ENCODE results near the gene SULT2A1.
A peak's percentile ranks its signal among the peaks of the same experiment; 100 is the strongest.
"Not testable (repeated sequence)": the region's sequence is repeated elsewhere in the genome, so short reads cannot be mapped to it uniquely, and the experiment has no call there.

SULT2A1 gene

GRCh38 chr19:47860602-47861297 is 25.4 kb downstream of the SULT2A1 start:
- no peak for DNase-seq

GRCh38 chr19:47859838-47860237 is 26.3 kb downstream of the SULT2A1 start:
- not testable (repeated sequence) for DNase-seq

- not testable (repeated sequence) for DNase-seq
These were observed 27.3 kb downstream of the SULT2A1 start, which contains the start of gene TPRX2 for GRCh38 chr19:47858646-47859285. Gene TPRX2, plus strand, starts transcription at chr19:47859235. Its CDS starts 12 bp downstream, at chr19:47859247.

GRCh38 chr19:47858231-47858630 is 27.9 kb downstream of the SULT2A1 start:
- not testable (repeated sequence) for DNase-seq

GRCh38 chr19:47854459-47854858 is 31.7 kb downstream of the SULT2A1 start:
- DNase-seq = no peak

- no peak for DNase-seq
These were observed 33.1 kb downstream of the SULT2A1 start for GRCh38 chr19:47853003-47853402.

GRCh38 chr19:47848823-47849473 is 37.2 kb downstream of the SULT2A1 start:
- peak; percentile 1 for DNase-seq

- DNase-seq = no peak
These were observed 37.7 kb downstream of the SULT2A1 start for GRCh38 chr19:47848425-47848822.

- no peak for DNase-seq
These were observed 43.2 kb downstream of the SULT2A1 start for GRCh38 chr19:47842941-47843340.

GRCh38 chr19:47839913-47840312 is 46.2 kb downstream of the SULT2A1 start:
- no peak for DNase-seq

- no peak for DNase-seq
These were observed 46.7 kb downstream of the SULT2A1 start for GRCh38 chr19:47839411-47839810.

- DNase-seq = no peak
These were observed 50.1 kb downstream of the SULT2A1 start for GRCh38 chr19:47836038-47836437.

GRCh38 chr19:47832723-47833122 is 53.4 kb downstream of the SULT2A1 start:
- DNase-seq = no peak

- DNase-seq = no peak
These were observed 59.3 kb downstream of the SULT2A1 start for GRCh38 chr19:47826800-47827199.

GRCh38 chr19:47824396-47824795 is 61.7 kb downstream of the SULT2A1 start:
- DNase-seq = no peak

- DNase-seq = no peak
These were observed 64.6 kb downstream of the SULT2A1 start, which contains the start of gene CRX for GRCh38 chr19:47821460-47822020. Gene CRX, plus strand, starts transcription at chr19:47821937. Its CDS starts 12,507 bp downstream, at chr19:47834444.
